Activated naive CD4-positive, alpha-beta T cell treated with anti-CD3 and anti-CD28 coated beads, Interleukin-2, amount 10 ng/mL, durations not matched to agents 7 days and 5 days (primary cell): ENCODE results near the gene NCLN.
"Not testable (repeated sequence)": the region's sequence is repeated elsewhere in the genome, so short reads cannot be mapped to it uniquely, and the experiment has no call there.

Source experiments
- CTCF ChIA-PET: fragments of 350-600 bp; sonication (Branson Sonifier 250); formaldehyde crosslinking; loops from one replicate; lab custom pipeline; 2021; ENCODE audit warnings: antibody characterized with exemption; lab: Charles Lee
- DNase-seq: peaks from one replicate; pipeline ENCODE4 v3.0.0-alpha.2; 2020
- H3K27ac Mint-ChIP-seq: one replicate; pipeline ENCODE4 v1.8.0; 2021; ENCODE audit warnings: mild to moderate bottlenecking, moderate library complexity, mixed read lengths
- H3K27me3 Mint-ChIP-seq: one replicate; pipeline ENCODE4 v1.8.0; 2021; ENCODE audit warnings: mild to moderate bottlenecking, mixed read lengths
- H3K36me3 Mint-ChIP-seq: one replicate; pipeline ENCODE4 v1.8.0; 2021; ENCODE audit warnings: mixed read lengths
- H3K4me1 Mint-ChIP-seq: one replicate; pipeline ENCODE4 v1.8.0; 2021; ENCODE audit warnings: mixed read lengths
- H3K4me3 Mint-ChIP-seq: one replicate; pipeline ENCODE4 v1.8.0; 2021; ENCODE audit warnings: mild to moderate bottlenecking, moderate library complexity, mixed read lengths
- H3K9me3 Mint-ChIP-seq: one replicate; pipeline ENCODE4 v1.8.0; 2021; ENCODE audit warnings: mixed read lengths

Gene NCLN

GRCh38 chr19:3183721-3184641 is 1.7 kb upstream of the NCLN start:
- CTCF ChIA-PET = interaction anchor here (1.3 to 1.5 kb wide), 2 partner anchors 75 to 234 kb away, joined by 3 to 4 read pairs; no protein-coding TSS in a partner anchor
- DNase-seq = peak; percentile 38
- peaks cover 4% of the 10 kb centered on the region for H3K27me3 Mint-ChIP-seq
- peaks cover 53% of the 10 kb centered on the region for H3K4me1 Mint-ChIP-seq
- H3K36me3 Mint-ChIP-seq = peaks cover 51% of the 10 kb centered on the region
- H3K4me3 Mint-ChIP-seq = peak overlapping the region; percentile 90
- no peaks in the 10 kb centered on the region for H3K9me3 Mint-ChIP-seq
- H3K27ac Mint-ChIP-seq = peak overlapping the region; percentile 95

GRCh38 chr19:3184847-3185460 is 776 bp upstream of the NCLN start:
- CTCF ChIA-PET = interaction anchor here (1.3 to 1.5 kb wide), 2 partner anchors 76 to 235 kb away, joined by 3 to 4 read pairs; no protein-coding TSS in a partner anchor
- Mint-ChIP-seq H3K9me3 (no peaks in the 10 kb centered on the region), H3K4me1 (peaks cover 57% of the 10 kb centered on the region), H3K27ac (peak overlapping the region; percentile 95), H3K4me3 (peak overlapping the region; percentile 90), H3K27me3 (peaks cover 4% of the 10 kb centered on the region), H3K36me3 (peaks cover 41% of the 10 kb centered on the region)
- peak; percentile 83 for DNase-seq

- H3K4me3 Mint-ChIP-seq = peak overlapping the region; percentile 90
- H3K4me1 Mint-ChIP-seq = peaks cover 60% of the 10 kb centered on the region
- CTCF ChIA-PET = no interaction called here
- peak; percentile 47 for DNase-seq
- peaks cover 32% of the 10 kb centered on the region for H3K36me3 Mint-ChIP-seq
- peaks cover 4% of the 10 kb centered on the region for H3K27me3 Mint-ChIP-seq
- H3K9me3 Mint-ChIP-seq = no peaks in the 10 kb centered on the region
- H3K27ac Mint-ChIP-seq = peak overlapping the region; percentile 85
These were observed 494 bp downstream of the NCLN start for GRCh38 chr19:3186160-3186688.

DNA sequence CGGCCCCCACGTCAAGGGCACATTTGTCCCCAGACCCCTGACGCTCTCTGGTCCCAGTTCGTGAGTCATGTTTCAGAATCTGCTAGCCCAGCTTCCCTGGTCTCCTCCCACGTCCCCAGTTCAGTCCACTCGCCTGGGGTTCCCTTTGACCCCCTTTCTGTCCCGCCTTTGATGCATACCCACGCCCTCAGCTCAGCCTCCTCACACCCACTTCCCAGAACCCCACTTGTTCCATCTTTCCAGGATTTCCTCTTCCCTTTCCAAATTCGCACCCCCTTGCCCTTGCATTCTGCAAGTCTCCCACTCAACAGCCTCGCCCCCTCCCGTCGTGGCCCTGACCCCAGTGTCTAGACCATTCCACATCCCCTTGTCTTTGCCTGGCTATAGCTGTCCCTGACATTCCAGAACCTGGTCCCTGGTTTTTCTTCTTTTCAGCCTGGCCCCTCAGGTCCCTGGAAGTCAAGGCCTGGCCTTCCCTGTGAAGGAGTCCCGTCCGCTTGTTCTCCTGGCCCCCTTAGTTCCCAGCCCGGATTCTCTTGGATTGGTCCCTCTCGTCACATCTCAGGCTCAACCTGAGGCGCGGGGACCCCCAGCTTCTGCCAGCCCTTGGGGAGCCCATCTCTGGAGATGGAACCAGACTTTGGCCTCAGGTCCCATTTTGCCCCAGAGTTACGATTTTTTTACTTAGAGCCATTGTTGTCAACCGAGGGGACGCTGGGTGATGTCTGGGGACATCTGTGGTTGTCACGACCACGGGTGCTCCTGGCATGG is 1.3 kb downstream of the NCLN start:
- Mint-ChIP-seq H3K4me1 (peaks cover 60% of the 10 kb centered on the region), H3K36me3 (peaks cover 31% of the 10 kb centered on the region), H3K27me3 (peaks cover 4% of the 10 kb centered on the region), H3K4me3 (peak overlapping the region; percentile 90), H3K9me3 (no peaks in the 10 kb centered on the region), H3K27ac (peak overlapping the region; percentile 85)
- CTCF ChIA-PET = no interaction called here
- no peak for DNase-seq

DNA sequence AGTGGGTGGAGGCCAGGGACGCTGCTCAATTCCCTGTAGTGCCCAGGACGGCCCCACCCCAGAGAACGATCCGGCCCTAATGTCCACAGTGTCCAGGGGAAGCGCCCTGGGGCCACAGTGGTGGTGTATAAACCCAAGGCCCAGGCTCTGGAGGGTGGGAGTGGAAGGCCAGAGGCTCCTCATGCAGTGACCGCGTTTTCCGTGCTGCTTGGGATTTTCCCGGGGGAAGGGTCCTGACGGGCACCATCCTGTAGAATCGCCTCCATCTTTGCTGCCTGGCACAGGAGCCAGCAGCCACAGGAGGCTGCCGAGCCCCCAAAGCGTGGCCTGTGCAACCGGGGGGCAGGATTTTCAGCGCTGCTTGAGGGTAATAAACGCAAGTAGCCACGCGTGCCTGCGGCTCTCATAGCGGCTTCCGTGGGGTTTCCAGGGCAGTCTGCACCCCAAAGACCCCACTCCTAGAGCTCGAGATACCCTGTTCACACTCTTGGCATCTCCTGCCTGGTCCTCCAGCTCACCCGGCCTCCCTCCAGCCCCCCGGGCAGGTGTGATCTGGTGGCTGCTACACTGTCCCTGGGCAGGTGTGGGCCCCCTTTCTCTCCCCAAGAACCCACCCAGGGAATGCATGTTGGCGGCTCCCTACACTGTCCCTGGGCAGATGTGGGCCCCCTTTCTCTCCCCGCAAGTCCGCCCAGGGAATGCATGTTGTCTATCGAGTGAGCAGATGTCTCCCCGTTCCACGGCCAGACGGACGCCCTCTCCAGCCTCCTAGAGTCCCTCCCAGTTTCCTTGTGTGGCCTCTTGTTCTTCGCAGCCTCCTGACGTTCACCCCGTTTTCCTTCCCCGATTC is 2.2 kb downstream of the NCLN start:
- Mint-ChIP-seq H3K27ac (peak overlapping the region; percentile 85), H3K4me3 (peak overlapping the region; percentile 90), H3K27me3 (peaks cover 4% of the 10 kb centered on the region), H3K4me1 (peaks cover 57% of the 10 kb centered on the region), H3K36me3 (peaks cover 28% of the 10 kb centered on the region), H3K9me3 (no peaks in the 10 kb centered on the region)
- no peak for DNase-seq
- CTCF ChIA-PET = no interaction called here

GRCh38 chr19:3188627-3189596 is 3.2 kb downstream of the NCLN start:
- peak overlapping the region; percentile 57 for H3K4me3 Mint-ChIP-seq
- H3K9me3 Mint-ChIP-seq = no peaks in the 10 kb centered on the region
- peaks cover 26% of the 10 kb centered on the region for H3K36me3 Mint-ChIP-seq
- H3K4me1 Mint-ChIP-seq = peaks cover 49% of the 10 kb centered on the region
- CTCF ChIA-PET = interaction anchor here (1.7 kb wide), 1 partner anchor 22 kb away, joined by 7 read pairs; no protein-coding TSS in a partner anchor
- peak overlapping the region; percentile 71 for H3K27ac Mint-ChIP-seq
- H3K27me3 Mint-ChIP-seq = peaks cover 4% of the 10 kb centered on the region
- peak; percentile 33 for DNase-seq

- DNase-seq = no peak
- H3K27me3 Mint-ChIP-seq = peaks cover 4% of the 10 kb centered on the region
- CTCF ChIA-PET = interaction anchor here (1.7 kb wide), 1 partner anchor 21 kb away, joined by 7 read pairs; no protein-coding TSS in a partner anchor
- H3K9me3 Mint-ChIP-seq = no peaks in the 10 kb centered on the region
- peaks cover 40% of the 10 kb centered on the region for H3K4me1 Mint-ChIP-seq
- H3K27ac Mint-ChIP-seq = no peak overlapping the region
- peaks cover 24% of the 10 kb centered on the region for H3K36me3 Mint-ChIP-seq
- H3K4me3 Mint-ChIP-seq = no peak overlapping the region
These were observed 4.2 kb downstream of the NCLN start for GRCh38 chr19:3189702-3190469.

DNA sequence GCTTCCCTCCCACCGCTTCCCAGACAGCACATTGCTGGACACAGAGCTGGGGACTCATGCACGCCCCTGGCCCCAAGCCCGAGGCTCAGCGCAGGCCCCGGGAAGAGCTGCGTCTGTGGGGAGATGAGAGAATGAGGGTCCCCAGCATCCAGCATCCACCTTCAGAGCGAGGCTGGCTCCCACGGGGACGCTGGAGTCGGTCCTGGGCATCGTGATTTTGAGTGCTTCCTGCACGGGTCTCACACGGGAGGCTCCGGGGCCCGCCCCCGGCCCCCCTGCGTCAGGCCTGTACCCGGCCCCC is 4.7 kb downstream of the NCLN start:
- Mint-ChIP-seq H3K4me3 (no peak overlapping the region), H3K9me3 (no peaks in the 10 kb centered on the region), H3K27ac (no peak overlapping the region), H3K4me1 (peaks cover 35% of the 10 kb centered on the region), H3K27me3 (peaks cover 4% of the 10 kb centered on the region), H3K36me3 (peaks cover 24% of the 10 kb centered on the region)
- CTCF ChIA-PET = interaction anchor here (1.7 kb wide), 1 partner anchor 21 kb away, joined by 7 read pairs; no protein-coding TSS in a partner anchor
- no peak for DNase-seq

DNA sequence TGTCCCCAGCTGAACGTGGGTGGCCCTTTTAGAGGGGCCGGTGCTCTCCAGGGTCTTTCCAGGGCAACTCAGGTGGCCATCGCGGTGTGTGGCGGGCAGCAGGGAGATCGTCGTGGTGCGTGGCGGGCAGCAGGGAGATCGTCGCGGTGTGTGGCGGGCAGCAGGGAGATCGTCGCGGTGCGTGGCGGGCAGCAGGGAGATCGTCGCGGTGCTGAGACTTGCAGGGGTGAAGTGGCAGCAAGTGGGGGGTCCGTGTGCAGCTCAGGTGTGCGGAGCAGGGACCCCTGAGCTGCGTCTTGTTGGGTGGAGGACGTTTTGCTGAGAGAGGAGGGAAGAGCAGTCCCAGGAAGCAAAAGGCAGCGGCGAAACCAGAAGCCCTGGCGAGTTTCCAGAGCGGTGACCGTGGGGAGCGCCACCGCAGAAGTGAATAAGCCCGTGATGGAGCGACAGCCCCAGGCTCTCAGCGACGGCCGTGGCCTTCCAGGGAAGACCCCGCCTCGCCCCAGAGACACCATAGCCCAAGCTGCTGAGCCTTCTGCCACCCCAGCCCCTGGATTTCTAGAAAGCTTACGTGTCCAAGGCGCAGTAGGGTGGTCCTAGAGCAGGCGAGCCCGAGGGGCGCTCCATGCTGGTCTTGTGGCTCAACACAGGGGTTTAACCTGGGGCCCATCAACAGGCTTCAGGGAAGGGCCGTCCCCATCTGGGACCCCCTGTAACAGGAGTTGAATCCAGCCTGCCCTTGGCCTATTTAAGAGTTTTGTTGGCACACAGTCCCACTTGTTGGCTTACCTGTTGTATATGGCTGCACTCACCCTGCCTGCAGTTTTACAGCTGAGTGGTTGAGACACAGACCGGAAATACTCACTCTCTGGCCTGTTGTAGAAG is 5.4 kb downstream of the NCLN start:
- H3K27ac Mint-ChIP-seq = peak overlapping the region; percentile 58
- no peaks in the 10 kb centered on the region for H3K27me3 Mint-ChIP-seq
- no peak overlapping the region for H3K4me3 Mint-ChIP-seq
- peaks cover 33% of the 10 kb centered on the region for H3K4me1 Mint-ChIP-seq
- no peak for DNase-seq
- CTCF ChIA-PET = no interaction called here
- peaks cover 26% of the 10 kb centered on the region for H3K36me3 Mint-ChIP-seq
- no peaks in the 10 kb centered on the region for H3K9me3 Mint-ChIP-seq

DNA sequence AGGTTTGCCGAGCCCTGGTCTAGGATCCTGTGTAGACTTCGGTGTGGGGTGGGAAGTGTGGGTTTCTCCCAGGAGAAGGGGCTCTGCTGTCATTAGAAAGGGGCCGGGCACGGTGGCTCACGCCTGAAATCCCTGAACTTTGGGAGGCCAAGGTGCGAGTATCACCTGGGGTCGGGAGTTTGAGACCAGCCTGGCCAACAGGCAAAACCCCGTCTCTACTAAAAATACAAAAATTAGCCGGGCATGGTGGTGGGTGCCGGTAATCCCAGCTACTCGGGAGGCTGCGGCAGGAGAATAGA is 6.0 kb downstream of the NCLN start:
- H3K36me3 Mint-ChIP-seq = peaks cover 24% of the 10 kb centered on the region
- H3K9me3 Mint-ChIP-seq, DNase-seq, H3K27ac Mint-ChIP-seq, H3K4me3 Mint-ChIP-seq, H3K27me3 Mint-ChIP-seq, CTCF ChIA-PET: not testable (repeated sequence)
- peaks cover 30% of the 10 kb centered on the region for H3K4me1 Mint-ChIP-seq

DNA sequence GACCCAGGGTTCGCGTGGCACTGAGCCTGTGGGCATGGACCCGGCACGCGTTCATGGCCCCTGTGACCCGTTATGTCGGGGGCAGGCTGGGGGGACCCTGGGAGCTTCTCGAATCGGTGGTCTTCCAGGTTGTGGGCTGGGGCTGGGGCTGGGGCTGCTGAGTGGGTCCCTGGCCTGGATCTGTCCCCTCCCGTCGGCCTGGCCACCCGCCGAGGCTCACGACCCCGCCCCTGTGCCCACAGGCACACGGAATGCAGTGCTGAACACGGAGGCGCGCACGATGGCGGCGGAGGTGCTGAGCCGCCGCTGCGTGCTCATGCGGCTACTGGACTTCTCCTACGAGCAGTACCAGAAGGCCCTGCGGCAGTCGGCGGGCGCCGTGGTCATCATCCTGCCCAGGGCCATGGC is 6.5 kb downstream of the NCLN start:
- DNase-seq = no peak
- peaks cover 25% of the 10 kb centered on the region for H3K4me1 Mint-ChIP-seq
- no peaks in the 10 kb centered on the region for H3K27me3 Mint-ChIP-seq
- H3K36me3 Mint-ChIP-seq = peaks cover 24% of the 10 kb centered on the region
- no peak overlapping the region for H3K4me3 Mint-ChIP-seq
- CTCF ChIA-PET = no interaction called here
- no peaks in the 10 kb centered on the region for H3K9me3 Mint-ChIP-seq
- H3K27ac Mint-ChIP-seq = no peak overlapping the region
